SK-N-SH treated with all-trans-retinoic acid at 6 μM for 48 hours (cell line): Measurements from ENCODE around the gene STYK1.

Experiments used
- ARNTL ChIP-seq: fragments of 450-650 bp; formaldehyde crosslinking; IDR thresholded peaks from 2 replicates; pipeline ENCODE4 v1.5.0; 2020; ENCODE audit warnings: low read depth, mild to moderate bottlenecking, moderate library complexity, borderline replicate concordance
- CSDC2 ChIP-seq: fragments of 250-450 bp; sonication (Bioruptor Pico); IDR thresholded peaks from 2 replicates; pipeline ENCODE4 v1.5.0; 2020; ENCODE audit warnings: mild to moderate bottlenecking, moderate library complexity
- ESRRG ChIP-seq: fragments of 250-450 bp; sonication (Bioruptor Pico); IDR thresholded peaks from 2 replicates; pipeline ENCODE4 v1.6.1; 2021; ENCODE audit warnings: mild to moderate bottlenecking
- GLIS3 ChIP-seq: fragments of 250-450 bp; sonication (Bioruptor Pico); IDR thresholded peaks from 2 replicates; pipeline ENCODE4 v1.5.0; 2020; ENCODE audit warnings: mild to moderate bottlenecking, moderate library complexity
- ISL1 ChIP-seq: fragments of 250-450 bp; sonication (Bioruptor Pico); IDR thresholded peaks from 2 replicates; pipeline ENCODE4 v2.1.2; 2022; ENCODE audit warnings: mild to moderate bottlenecking, moderate library complexity
- RARB ChIP-seq: fragments of 250-450 bp; sonication (Bioruptor Pico); IDR thresholded peaks from 2 replicates; pipeline ENCODE4 v1.8.0; 2021; ENCODE audit warnings: mild to moderate bottlenecking, moderate library complexity
- ZNF565 ChIP-seq: fragments of 450-650 bp; formaldehyde crosslinking; conservative IDR thresholded peaks from 2 replicates; pipeline ENCODE4 v1.5.0; 2020; ENCODE audit warnings: low read depth, mild to moderate bottlenecking, moderate library complexity
- ZNF70 ChIP-seq: fragments of 450-650 bp; formaldehyde crosslinking; IDR thresholded peaks from 2 replicates; pipeline ENCODE4 v1.5.0; 2020; ENCODE audit warnings: mild to moderate bottlenecking, moderate library complexity
- TF ChIP-seq, protein P1 (sequence below): fragments of 250-450 bp; sonication (Bioruptor Pico); IDR thresholded peaks from 2 replicates; pipeline ENCODE4 v1.5.1; 2020; ENCODE audit warnings: low read depth, mild to moderate bottlenecking, moderate library complexity
- TF ChIP-seq, protein P2 (sequence below): fragments of 250-450 bp; sonication (Bioruptor Pico); IDR thresholded peaks from 2 replicates; pipeline ENCODE4 v1.8.0; 2021; ENCODE audit warnings: low read depth, mild to moderate bottlenecking, moderate library complexity, borderline replicate concordance
- TF ChIP-seq, protein P3 (sequence below): fragments of 250-450 bp; sonication (Bioruptor Pico); IDR thresholded peaks from 2 replicates; pipeline ENCODE4 v1.5.0; 2020; ENCODE audit warnings: mild to moderate bottlenecking, moderate library complexity
- TF ChIP-seq, protein P4 (sequence below): fragments of 250-450 bp; sonication (Bioruptor Pico); IDR thresholded peaks from 2 replicates; pipeline ENCODE4 v1.8.0; 2020; ENCODE audit warnings: mild to moderate bottlenecking, moderate library complexity, borderline replicate concordance

GRCh38 chr12:10672231-10672868 lies 1.5 kb downstream of the STYK1 start:
- TF ChIP-seq ARNTL (CRISPR knock-in tag) (no peak), RARB (CRISPR knock-in tag) (no peak), GLIS3 (CRISPR knock-in tag) (no peak), ZNF70 (CRISPR knock-in tag) (no peak), ISL1 (CRISPR knock-in tag) (no peak), CSDC2 (no peak), ESRRG (no peak), ZNF565 (CRISPR knock-in tag) (no peak)
- TF ChIP-seq, protein P1, sequence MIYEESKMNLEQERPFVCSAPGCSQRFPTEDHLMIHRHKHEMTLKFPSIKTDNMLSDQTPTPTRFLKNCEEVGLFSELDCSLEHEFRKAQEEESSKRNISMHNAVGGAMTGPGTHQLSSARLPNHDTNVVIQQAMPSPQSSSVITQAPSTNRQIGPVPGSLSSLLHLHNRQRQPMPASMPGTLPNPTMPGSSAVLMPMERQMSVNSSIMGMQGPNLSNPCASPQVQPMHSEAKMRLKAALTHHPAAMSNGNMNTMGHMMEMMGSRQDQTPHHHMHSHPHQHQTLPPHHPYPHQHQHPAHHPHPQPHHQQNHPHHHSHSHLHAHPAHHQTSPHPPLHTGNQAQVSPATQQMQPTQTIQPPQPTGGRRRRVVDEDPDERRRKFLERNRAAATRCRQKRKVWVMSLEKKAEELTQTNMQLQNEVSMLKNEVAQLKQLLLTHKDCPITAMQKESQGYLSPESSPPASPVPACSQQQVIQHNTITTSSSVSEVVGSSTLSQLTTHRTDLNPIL (CRISPR knock-in tag) = no peak
- TF ChIP-seq, protein P2, sequence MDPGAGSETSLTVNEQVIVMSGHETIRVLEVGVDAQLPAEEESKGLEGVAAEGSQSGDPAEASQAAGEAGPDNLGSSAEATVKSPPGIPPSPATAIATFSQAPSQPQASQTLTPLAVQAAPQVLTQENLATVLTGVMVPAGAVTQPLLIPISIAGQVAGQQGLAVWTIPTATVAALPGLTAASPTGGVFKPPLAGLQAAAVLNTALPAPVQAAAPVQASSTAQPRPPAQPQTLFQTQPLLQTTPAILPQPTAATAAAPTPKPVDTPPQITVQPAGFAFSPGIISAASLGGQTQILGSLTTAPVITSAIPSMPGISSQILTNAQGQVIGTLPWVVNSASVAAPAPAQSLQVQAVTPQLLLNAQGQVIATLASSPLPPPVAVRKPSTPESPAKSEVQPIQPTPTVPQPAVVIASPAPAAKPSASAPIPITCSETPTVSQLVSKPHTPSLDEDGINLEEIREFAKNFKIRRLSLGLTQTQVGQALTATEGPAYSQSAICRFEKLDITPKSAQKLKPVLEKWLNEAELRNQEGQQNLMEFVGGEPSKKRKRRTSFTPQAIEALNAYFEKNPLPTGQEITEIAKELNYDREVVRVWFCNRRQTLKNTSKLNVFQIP (CRISPR knock-in tag) = no peak
- TF ChIP-seq, protein P3, sequence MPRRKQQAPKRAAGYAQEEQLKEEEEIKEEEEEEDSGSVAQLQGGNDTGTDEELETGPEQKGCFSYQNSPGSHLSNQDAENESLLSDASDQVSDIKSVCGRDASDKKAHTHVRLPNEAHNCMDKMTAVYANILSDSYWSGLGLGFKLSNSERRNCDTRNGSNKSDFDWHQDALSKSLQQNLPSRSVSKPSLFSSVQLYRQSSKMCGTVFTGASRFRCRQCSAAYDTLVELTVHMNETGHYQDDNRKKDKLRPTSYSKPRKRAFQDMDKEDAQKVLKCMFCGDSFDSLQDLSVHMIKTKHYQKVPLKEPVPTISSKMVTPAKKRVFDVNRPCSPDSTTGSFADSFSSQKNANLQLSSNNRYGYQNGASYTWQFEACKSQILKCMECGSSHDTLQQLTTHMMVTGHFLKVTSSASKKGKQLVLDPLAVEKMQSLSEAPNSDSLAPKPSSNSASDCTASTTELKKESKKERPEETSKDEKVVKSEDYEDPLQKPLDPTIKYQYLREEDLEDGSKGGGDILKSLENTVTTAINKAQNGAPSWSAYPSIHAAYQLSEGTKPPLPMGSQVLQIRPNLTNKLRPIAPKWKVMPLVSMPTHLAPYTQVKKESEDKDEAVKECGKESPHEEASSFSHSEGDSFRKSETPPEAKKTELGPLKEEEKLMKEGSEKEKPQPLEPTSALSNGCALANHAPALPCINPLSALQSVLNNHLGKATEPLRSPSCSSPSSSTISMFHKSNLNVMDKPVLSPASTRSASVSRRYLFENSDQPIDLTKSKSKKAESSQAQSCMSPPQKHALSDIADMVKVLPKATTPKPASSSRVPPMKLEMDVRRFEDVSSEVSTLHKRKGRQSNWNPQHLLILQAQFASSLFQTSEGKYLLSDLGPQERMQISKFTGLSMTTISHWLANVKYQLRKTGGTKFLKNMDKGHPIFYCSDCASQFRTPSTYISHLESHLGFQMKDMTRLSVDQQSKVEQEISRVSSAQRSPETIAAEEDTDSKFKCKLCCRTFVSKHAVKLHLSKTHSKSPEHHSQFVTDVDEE (CRISPR knock-in tag) = no peak
- TF ChIP-seq, protein P4, sequence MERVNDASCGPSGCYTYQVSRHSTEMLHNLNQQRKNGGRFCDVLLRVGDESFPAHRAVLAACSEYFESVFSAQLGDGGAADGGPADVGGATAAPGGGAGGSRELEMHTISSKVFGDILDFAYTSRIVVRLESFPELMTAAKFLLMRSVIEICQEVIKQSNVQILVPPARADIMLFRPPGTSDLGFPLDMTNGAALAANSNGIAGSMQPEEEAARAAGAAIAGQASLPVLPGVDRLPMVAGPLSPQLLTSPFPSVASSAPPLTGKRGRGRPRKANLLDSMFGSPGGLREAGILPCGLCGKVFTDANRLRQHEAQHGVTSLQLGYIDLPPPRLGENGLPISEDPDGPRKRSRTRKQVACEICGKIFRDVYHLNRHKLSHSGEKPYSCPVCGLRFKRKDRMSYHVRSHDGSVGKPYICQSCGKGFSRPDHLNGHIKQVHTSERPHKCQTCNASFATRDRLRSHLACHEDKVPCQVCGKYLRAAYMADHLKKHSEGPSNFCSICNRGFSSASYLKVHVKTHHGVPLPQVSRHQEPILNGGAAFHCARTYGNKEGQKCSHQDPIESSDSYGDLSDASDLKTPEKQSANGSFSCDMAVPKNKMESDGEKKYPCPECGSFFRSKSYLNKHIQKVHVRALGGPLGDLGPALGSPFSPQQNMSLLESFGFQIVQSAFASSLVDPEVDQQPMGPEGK (CRISPR knock-in tag) = no peak
